ENCODE measurements around the gene CACNA2D1.

DNA sequence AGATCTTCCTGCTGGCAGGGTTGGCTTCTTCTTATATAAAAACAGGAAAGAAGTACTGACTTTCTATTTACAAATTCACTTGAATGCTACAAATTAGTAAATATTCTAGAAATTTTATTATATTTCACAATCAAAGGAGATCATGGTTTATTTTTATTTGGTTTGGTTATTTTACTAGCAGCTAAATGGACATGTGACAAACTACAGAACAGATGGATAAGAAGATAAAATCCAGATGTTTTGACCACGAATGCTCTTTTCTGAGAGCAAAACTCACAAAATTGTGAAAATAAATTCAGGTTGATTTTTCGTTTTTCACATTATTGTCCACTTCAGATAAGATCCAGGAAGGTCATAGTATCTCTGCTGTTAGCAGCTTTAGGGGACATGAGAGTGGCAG is 55.4 kb downstream of the CACNA2D1 start:
- TF ChIP-seq, protein P1, sequence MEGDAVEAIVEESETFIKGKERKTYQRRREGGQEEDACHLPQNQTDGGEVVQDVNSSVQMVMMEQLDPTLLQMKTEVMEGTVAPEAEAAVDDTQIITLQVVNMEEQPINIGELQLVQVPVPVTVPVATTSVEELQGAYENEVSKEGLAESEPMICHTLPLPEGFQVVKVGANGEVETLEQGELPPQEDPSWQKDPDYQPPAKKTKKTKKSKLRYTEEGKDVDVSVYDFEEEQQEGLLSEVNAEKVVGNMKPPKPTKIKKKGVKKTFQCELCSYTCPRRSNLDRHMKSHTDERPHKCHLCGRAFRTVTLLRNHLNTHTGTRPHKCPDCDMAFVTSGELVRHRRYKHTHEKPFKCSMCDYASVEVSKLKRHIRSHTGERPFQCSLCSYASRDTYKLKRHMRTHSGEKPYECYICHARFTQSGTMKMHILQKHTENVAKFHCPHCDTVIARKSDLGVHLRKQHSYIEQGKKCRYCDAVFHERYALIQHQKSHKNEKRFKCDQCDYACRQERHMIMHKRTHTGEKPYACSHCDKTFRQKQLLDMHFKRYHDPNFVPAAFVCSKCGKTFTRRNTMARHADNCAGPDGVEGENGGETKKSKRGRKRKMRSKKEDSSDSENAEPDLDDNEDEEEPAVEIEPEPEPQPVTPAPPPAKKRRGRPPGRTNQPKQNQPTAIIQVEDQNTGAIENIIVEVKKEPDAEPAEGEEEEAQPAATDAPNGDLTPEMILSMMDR (IDR thresholded peaks at IDR 0.05) = no peak
- TF ChIP-seq POLR2AphosphoS5 (IDR thresholded peaks at IDR 0.05) = no peak
